ENCODE data around the gene ATG4B. TPM values are rescaled to one million over a fixed set of nuclear protein-coding genes. Genes with fewer than 3 reads are reported as not detected.

ATG4B gene
- total and polyA plus RNA-seq, 10 donors, result 31.1 to 114 (median 87.7) TPM

DNA sequence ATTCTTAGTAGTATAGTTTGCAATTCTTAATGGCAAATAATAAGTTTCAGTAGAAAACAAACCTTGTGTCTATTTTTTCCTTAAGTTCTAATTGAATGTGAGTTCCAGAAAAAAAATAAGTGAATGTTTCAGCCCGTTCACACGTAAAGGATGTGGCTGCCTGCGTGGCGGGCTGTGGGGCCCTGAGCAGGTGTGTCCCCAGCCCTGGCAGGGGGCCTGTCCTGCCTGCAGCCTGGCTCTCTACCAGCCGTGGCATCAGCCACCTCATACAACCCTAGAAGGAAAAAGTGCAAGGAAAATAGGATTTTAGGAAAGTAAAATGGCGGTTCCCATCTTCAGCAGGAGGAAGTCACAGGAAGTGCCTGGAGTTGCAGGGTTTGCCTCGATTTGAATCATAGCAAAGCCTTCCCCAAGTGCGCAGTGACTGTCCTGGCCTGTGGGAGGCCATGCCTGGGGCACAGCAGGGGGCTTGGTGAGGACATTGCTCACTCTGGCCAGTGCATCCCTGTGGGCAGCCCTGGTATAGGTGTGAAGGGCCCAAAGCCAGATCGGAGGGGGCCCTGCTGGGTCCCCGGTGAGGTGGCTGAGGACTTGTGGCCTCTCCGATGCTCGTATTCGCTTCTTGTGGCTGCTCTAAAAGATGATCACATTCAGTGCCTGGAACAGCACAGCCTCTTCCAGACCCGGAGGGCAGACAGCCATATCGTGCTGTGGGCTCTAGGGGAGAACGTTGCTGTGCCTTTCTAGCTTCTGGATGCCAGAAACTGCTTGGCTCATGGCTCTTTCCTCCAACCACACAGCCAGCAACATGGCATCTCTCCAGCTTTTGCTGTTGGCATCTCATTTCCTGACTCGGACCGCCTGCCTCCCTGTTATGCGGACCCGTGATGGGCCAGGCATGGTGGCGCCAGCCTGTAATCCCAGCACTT lies 36.6 kb downstream of the ATG4B start:
- Histone ChIP-seq H3K9me3 (no peaks in the 10 kb centered on the region), H3K27me3 (replicated peaks in 1 of 7) (no peaks in the 10 kb centered on the region), H3K4me1 (no peaks in the 10 kb centered on the region), H3K27ac (no peak overlapping the region), H3K4me3 (no peak overlapping the region), H3K36me3 (peaks cover 0 to 99% (median 79%) of the 10 kb centered on the region in 6 donors)
- intact Hi-C loops (cut with DNase I; ENCODE audit: low total_unique reads), result no loop called here
- WGBS, 5 donors, result 82 to 88% (median 86%) methylated on average over 21 of the region's 21 CpGs
- DNase-seq, result no peak
- TF ChIP-seq CTCF (IDR thresholded peaks at IDR 0.05 in 8 of 11, conservative IDR thresholded peaks at IDR 0.05 in 3 of 11) (no peak), POLR2AphosphoS5 (IDR thresholded peaks at IDR 0.05) (peak in 1 of 3 donors; percentile 42)

GRCh38 chr2:241675885-241676284 lies 38.4 kb downstream of the ATG4B start:
- Histone ChIP-seq H3K4me3 (no peak overlapping the region), H3K27ac (no peak overlapping the region), H3K36me3 (peaks cover 0 to 99% (median 74%) of the 10 kb centered on the region in 6 donors), H3K27me3 (replicated peaks in 1 of 7) (no peaks in the 10 kb centered on the region), H3K4me1 (no peaks in the 10 kb centered on the region), H3K9me3 (no peaks in the 10 kb centered on the region)
- intact Hi-C loops (cut with DNase I; ENCODE audit: low total_unique reads), result no loop called here
- no peak for TF ChIP-seq POLR2A (IDR thresholded peaks at IDR 0.05)
- TF ChIP-seq POLR2AphosphoS5 (IDR thresholded peaks at IDR 0.05), result no peak
- DNase-seq, result no peak
- WGBS, 5 donors, result 90 to 95% (median 93%) methylated on average over 11 to 17 of the region's 17 CpGs

DNA sequence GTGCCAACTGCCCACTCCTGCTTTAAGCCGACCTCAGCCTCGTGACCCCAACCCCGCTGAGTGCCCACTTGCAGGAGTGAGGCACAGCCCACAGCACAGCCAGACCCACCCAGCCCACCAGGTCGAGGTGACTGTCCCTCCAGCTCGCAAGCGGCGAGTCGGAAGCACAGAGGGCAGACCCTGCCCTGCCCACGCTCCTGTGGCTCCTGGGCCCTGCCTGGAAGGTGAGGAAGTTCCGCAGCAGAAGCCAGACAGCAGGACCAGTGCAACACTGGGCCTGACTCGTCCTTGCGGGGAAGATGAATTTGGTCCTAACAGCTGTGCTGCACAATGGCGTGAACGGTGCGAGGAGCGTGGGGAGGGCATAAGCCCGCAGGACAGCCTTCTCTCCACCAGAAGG lies 39.2 kb downstream of the ATG4B start:
- intact Hi-C loops (cut with DNase I; ENCODE audit: low total_unique reads), result no loop called here
- Histone ChIP-seq H3K27ac (no peak overlapping the region), H3K27me3 (replicated peaks in 1 of 7) (no peaks in the 10 kb centered on the region), H3K4me1 (no peaks in the 10 kb centered on the region), H3K9me3 (no peaks in the 10 kb centered on the region), H3K36me3 (peaks cover 0 to 99% (median 71%) of the 10 kb centered on the region in 6 donors), H3K4me3 (no peak overlapping the region)
- WGBS, 5 donors, result 90 to 98% (median 94%) methylated on average over 9 to 17 of the region's 17 CpGs
- no peak for DNase-seq
- TF ChIP-seq CTCF (IDR thresholded peaks at IDR 0.05 in 8 of 11, conservative IDR thresholded peaks at IDR 0.05 in 3 of 11), result no peak
- TF ChIP-seq POLR2AphosphoS5 (IDR thresholded peaks at IDR 0.05), result peak; percentile 11 to 66 (median 22)

DNA sequence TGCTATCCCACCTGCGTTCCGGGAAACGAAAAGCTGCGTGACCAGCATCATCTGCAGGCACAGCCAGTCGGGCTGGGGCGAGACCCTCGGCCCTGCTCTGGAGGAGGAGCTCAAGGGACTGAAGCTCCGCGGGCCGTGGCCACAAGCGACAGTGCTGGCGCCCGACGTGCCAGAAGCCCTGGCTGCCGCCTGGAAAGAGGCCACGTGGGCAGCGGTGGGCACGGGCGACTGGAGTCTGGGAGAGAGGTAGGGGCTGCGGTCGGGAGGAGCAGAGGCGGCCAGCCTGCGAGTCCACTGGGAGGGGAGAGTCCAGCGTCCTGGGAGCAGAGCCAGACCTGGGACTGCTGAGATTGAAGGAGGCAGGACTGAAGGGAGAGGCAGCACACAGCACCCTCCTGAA lies 39.9 kb downstream of the ATG4B start:
- Histone ChIP-seq H3K4me1 (no peaks in the 10 kb centered on the region), H3K9me3 (no peaks in the 10 kb centered on the region), H3K36me3 (peaks cover 0 to 99% (median 69%) of the 10 kb centered on the region in 6 donors), H3K27ac (no peak overlapping the region), H3K27me3 (replicated peaks in 1 of 7) (no peaks in the 10 kb centered on the region), H3K4me3 (no peak overlapping the region)
- intact Hi-C loops (cut with DNase I; ENCODE audit: low total_unique reads), result no loop called here
- TF ChIP-seq POLR2AphosphoS5 (IDR thresholded peaks at IDR 0.05) (peak in 1 of 3 donors; percentile 61), CTCF (IDR thresholded peaks at IDR 0.05 in 8 of 11, conservative IDR thresholded peaks at IDR 0.05 in 3 of 11) (no peak)
- WGBS, 5 donors, result 94 to 96% (median 95%) methylated on average over 22 to 24 of the region's 24 CpGs
- peak; percentile 70 for DNase-seq
